Measurements from ENCODE around the gene AZGP1. TPM values are rescaled to one million over a fixed set of nuclear protein-coding genes. Genes with fewer than 3 reads are reported as not detected.

The AZGP1 gene
- total and polyA plus RNA-seq, 2 of the 13 experiments (the other 11 are each of a cell fraction or from before 2014, with no cell fraction given): 93.8 to 229 TPM

GRCh38 chr7:100003711-100004661, 28.2 kb upstream of the AZGP1 start (continued):
- TF ChIP-seq ZNF142 (CRISPR knock-in tag; IDR thresholded peaks at IDR 0.05) (no peak; the same call in 1 of the 2 replicates), CREBL2 (CRISPR knock-in tag; IDR thresholded peaks at IDR 0.05; ENCODE audit: borderline replicate concordance) (no peak), ZNF557 (CRISPR knock-in tag; IDR thresholded peaks at IDR 0.05) (peak; percentile 82; the same call in 1 of the 2 replicates), CERS6 (CRISPR knock-in tag; IDR thresholded peaks at IDR 0.05) (no peak), TBP (CRISPR knock-in tag; IDR thresholded peaks at IDR 0.05) (no peak), ARID2 (CRISPR knock-in tag; IDR thresholded peaks at IDR 0.05; ENCODE audit: borderline replicate concordance) (no peak; the same call in 1 of the 2 replicates), ZNF746 (CRISPR knock-in tag; IDR thresholded peaks at IDR 0.05) (peak; percentile 98), NR2F6 (IDR thresholded peaks at IDR 0.05) (peak; percentile 97), NR2F6 (CRISPR knock-in tag; IDR thresholded peaks at IDR 0.05) (peak; percentile 95), NFE2L2 (IDR thresholded peaks at IDR 0.05; ENCODE audit: low read length) (no peak), EHMT2 (IDR thresholded peaks at IDR 0.05; ENCODE audit: borderline replicate concordance, low read depth, low read length) (no peak; the same call in 1 of the 2 replicates), DZIP1 (CRISPR knock-in tag; IDR thresholded peaks at IDR 0.05) (no peak), NRL (CRISPR knock-in tag; IDR thresholded peaks at IDR 0.05; ENCODE audit: borderline replicate concordance) (peak; percentile 73; the same call in 1 of the 2 replicates), GTF2F1 (IDR thresholded peaks at IDR 0.05; ENCODE audit: low read length) (no peak), ELF4 (CRISPR knock-in tag; IDR thresholded peaks at IDR 0.05; ENCODE audit: borderline replicate concordance) (peak; percentile 79; the same call in 1 of the 2 replicates), PHB2 (IDR thresholded peaks at IDR 0.05; ENCODE audit: partially characterized antibody) (no peak), TMF1 (CRISPR knock-in tag; IDR thresholded peaks at IDR 0.05; ENCODE audit: low read depth) (0 out of 2 replicates have a peak, but pooled peaks have one; percentile 10), ZNF350 (CRISPR knock-in tag; IDR thresholded peaks at IDR 0.05; ENCODE audit: borderline replicate concordance, low read depth) (peak; percentile 98)

All from HepG2 (cell line).